GM12878 (cell line): ENCODE results near the gene GRIN2D. TPM values are rescaled to one million over a fixed set of nuclear protein-coding genes. Genes with fewer than 3 reads are reported as not detected.

Experiments
- CEBPZ ChIP-seq: fragments of 150-350 bp; IDR thresholded peaks from 2 replicates; pipeline ENCODE4 v1.6.1; 2016; ENCODE audit warnings: low read depth, low read length
- EP300 ChIP-seq, 2 experiments: fragments of 150-350 bp in 1 of 2; IDR thresholded peaks; 2 replicates each; pipeline ENCODE4 v1.6.1; 2011 to 2012; ENCODE audit warnings: low read depth in 2 of 2, low read length in 2 of 2, borderline replicate concordance in 1 of 2, improper control_type of control experiment in 1 of 2, inconsistent platforms in 1 of 2; ENCODE audit not compliant: control insufficient read depth in 1 of 2
- PAX8 ChIP-seq: fragments of 450-650 bp; IDR thresholded peaks from 2 replicates; pipeline ENCODE4 v1.6.1; 2017; ENCODE audit warnings: mild to moderate bottlenecking, moderate library complexity
- RAD21 ChIP-seq: IDR thresholded peaks from 2 replicates; pipeline ENCODE4 v1.6.1; 2011; ENCODE audit warnings: mild to moderate bottlenecking, low read depth, low read length, moderate library complexity; ENCODE audit not compliant: insufficient read depth
- RELB ChIP-seq: fragments of 450-650 bp; IDR thresholded peaks from 2 replicates; pipeline ENCODE4 v1.6.1; 2017; ENCODE audit warnings: low read depth, mild to moderate bottlenecking, moderate library complexity
- STAT3 ChIP-seq: IDR thresholded peaks from 2 replicates; pipeline ENCODE4 v1.6.1; 2011; ENCODE audit warnings: low read depth, low read length, improper control_type of control experiment
- TAF1 ChIP-seq: IDR thresholded peaks from 2 replicates; pipeline ENCODE4 v1.6.1; 2011; ENCODE audit warnings: mild to moderate bottlenecking, low read depth, low read length, borderline replicate concordance
- polyA plus RNA-seq, 11 experiments: library from polyadenylated mRNA; depleted of rRNA in 4 of 11; unstranded in 6 of 11; stranded (reverse) in 5 of 11; fragments of >200 nt; fragmentation: Nextera tagmentation in 4 of 11; fragmentation: Illumina TruSeq in 1 of 11; extraction: Ambion mirVana in 4 of 11; extraction: Trizol in 1 of 11; gene quantifications; 1 replicate in 1 of 11; 2 replicates in 10 of 11; pipeline versions ENCODE4 v1.2.1 to v1.2.3, GENCODE V29; 2011 to 2016; ENCODE audit warnings: inconsistent platforms in 2 of 11, missing spikeins in 2 of 11, low read depth in 1 of 11
- total RNA-seq, 4 experiments: library from RNA; depleted of rRNA in 3 of 4; stranded (reverse); fragments of >200 nt in 3 of 4; fragmentation: Illumina TruSeq in 1 of 4; extraction: Trizol in 1 of 4; gene quantifications; 2 replicates each; pipeline versions ENCODE4 v1.2.1 to v1.2.3, GENCODE V29; 2013 to 2021

GRIN2D gene
- total and polyA plus RNA-seq, 10 of the 15 experiments (the other 5 are each of a cell fraction or from before 2014, with no cell fraction given): 0.03 to 0.38 (median 0.04) TPM; not detected in 3

- TF ChIP-seq CEBPZ (no peak), TAF1 (no peak), RAD21 (no peak), EP300 (IDR thresholded peaks at IDR 0.05; ENCODE audit: borderline replicate concordance in 1 of 2, control insufficient read depth in 1 of 2, low read depth in 2 of 2, low read length in 2 of 2) (no peak), STAT3 (no peak), RELB (no peak), PAX8 (no peak)
These were observed 44.7 kb upstream of the GRIN2D start (continued) for GRCh38 chr19:48348737-48349136.
